HG02884 (cell line): ENCODE data around the gene ATF6.

ENCODE experiments used
- ATAC-seq: cut with Tn5 transposase; IDR thresholded peaks from one replicate; pipeline ENCODE4 v1.9.1; 2021; ENCODE audit warnings: mild to moderate bottlenecking, moderate library complexity; ENCODE audit not compliant: unreplicated experiment

ATF6 gene

DNA sequence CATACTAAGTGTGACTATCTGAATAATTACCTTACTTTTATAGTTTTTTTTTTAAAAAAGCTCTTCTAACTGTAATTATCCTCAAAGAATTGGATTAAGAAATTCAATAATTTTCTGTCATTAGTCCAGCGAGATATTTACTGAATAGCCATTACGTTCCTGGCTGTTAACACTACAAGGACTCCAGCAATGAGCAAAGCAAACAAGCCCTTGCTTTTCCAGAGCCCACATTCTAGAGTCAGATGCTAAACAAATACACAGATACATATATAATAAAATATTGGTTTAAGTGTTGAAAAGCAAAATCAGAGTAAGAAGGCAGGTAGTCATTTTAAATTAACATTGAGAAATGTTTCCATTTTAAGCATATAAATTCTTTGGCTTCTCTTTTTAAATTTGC lies 118.4 kb downstream of the ATF6 start:
- no peak for ATAC-seq

DNA sequence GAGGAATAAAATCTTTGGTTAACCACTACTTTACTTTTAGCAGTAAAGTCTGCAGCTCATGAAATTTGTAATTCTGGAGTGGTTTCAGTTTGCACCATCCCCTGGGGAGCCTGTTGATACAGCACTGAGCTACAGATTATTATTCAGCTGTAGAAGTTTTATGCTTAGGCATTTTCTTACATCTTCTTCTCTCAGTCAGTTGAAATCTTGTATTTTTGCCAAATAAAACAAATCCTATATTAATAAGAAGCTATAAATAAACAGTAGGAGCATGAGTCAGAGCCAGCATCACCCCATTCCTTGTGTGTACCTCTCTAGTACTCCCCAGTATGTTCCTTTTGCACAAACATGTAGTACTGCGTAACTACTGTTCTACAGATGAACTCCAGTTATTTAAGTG lies 118.9 kb downstream of the ATF6 start:
- ATAC-seq = no peak

DNA sequence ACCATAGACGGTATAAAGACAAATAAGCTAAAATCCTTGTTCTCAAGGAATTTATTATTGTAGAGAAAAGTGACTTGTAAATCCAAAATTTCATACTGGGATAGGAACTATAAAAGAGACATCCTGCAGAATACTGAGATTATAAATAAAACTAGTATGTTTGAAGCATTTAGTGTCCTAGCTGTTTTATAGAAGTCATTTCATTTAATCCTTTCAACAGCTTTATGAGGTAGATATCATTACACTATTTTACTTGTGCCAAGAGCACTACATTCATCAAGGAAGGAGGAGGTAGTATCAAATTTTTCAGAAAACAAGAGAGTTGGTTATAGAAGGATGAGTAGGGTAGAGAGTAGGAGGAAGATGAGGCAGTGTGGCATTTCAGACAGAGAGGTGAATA lies 119.6 kb downstream of the ATF6 start:
- ATAC-seq = no peak

DNA sequence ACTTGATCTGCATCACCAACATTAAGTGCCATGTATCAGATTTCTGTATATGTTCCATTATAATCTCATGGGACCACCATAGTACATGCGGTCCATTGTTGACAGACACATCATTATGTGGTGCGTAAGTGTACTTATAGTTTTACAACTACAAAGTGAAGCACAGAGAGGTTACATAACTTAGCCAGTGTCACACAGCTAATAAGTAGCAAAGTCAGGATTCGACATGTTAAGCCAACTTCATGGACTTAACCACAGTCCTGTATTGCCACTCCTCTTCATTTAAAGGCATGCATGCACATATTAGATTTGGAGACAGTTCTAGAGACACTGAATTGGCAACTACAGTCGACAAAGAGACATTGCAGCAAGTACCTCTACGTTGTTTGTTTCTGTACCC lies 120.5 kb downstream of the ATF6 start:
- no peak for ATAC-seq

DNA sequence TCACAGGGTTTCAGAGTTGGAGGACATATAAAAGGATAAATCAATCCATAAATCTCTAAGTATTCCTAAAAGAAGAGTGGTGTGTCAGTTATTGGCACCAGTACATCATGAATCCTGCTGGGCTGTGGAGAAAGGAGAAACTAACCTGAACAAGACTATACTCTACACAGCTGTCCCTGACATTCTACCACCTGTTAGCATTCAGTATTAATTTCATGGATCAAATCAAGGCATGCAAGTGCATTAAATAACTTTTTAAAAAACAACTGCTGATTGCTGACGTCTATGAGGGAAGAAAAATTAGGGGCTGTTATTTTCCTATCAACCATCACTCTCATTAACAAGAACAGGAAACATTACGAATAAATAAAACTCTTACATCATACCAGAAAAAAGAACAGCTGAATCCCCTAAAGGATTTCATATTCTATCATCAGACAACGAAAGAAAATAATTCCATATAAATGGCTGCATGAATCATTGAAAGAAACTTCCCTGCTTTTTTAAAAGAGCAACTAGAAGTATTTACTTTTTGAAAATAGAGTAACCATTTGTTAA lies 121.7 kb downstream of the ATF6 start:
- ATAC-seq = no peak

DNA sequence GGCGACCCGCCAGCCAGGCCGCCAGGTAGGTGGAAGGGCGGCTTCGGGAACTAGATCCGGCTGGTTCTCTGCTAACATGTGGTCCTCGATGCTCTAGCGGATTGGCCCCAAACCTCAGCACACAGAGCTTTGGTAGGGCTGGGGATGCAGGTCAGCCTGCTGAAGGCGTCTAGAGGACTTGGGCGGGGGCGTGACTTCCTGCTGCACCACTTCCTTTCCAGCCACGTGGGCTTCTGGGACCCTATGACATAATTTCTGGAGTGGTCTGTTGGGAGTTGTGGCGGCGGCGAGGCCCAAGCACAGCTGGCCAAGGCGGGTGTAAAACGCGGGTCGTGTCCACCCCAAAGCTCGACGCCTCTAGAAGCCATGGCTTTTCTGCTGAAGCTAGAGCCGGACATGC lies 124.5 kb downstream of the ATF6 start:
- no peak for ATAC-seq

DNA sequence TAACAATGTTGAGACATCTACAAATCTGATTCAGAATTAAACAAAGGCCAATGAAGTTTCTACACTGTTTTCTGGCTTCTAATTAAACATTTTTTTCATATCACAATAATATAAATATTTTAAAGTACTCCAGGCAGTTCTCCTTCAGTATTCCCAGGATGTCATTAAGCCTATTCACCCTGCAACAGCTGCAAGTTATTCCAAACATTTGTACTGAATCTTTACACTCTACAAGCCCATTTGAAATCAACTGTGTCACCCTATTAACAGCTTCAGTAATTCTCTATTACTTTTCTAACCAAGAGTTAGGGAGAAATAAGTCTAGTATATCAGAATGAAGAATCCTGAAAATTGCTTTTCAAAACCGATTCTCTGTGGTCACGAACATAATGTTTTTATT lies 133.0 kb downstream of the ATF6 start:
- ATAC-seq = no peak

DNA sequence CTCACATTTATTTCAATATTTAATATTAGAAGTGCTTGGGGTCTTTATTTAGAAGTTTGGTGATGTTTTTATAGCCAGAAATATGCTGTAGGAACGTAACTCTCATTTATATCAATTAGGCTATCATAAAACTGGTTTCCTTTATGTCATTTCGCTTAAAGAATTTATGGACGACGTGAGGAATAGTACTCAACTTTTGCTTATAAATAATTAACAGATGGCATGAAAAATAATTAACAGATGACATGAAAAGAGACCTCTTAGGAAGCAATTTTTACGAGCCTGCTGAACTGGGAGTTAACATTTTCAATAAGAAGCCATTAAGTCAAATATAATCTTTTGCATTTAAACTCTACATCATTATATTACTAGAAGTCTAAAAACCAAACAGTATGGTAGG lies 134.0 kb downstream of the ATF6 start:
- no peak for ATAC-seq

DNA sequence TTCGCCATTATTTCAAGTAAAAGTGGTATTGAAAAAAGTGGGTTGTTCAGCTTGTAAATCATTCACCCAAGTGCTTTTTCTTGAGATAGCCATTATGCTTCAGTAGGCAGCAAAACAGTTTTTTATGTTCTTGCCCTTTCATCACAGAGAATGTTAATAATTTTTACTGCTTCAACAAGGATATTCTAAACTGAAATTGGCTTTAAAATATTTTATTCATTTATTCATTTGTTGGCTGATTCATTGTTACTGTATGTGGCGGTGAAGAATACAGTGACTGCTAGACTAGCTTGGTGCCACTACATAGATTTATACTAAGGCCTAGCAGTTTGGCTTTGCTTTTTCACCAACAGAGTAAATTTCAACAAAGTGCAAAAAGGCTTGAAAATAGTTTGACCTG lies 136.1 kb downstream of the ATF6 start:
- no peak for ATAC-seq

DNA sequence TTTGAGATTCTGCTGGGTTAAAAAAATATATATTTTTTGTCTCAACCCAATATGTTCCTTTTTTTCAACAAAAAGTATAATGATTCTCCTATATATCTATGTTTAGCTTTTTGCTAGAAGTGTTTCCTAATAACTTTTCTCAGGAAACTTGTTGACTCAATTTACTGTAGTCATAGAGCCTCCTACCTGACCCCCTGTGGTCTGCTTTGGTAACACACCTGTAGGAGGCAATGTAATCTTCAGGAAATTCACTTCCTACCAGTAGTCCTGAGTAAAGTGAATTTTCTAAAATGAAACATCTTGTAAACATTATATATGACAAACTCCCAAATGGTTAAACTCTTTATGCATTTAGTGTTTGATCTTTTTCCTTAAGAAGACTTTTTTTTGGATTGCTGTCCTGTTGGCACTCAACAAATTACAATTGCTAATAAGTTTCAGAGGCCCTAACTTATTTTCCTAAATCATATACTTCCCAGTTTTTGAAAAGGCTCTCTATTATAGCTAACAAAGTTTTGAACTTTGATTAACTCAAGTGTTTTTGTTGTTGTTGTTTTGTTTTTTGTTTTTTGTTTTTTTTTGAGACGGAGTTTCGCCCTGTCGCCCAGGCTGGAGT lies 139.3 kb downstream of the ATF6 start:
- no peak for ATAC-seq

DNA sequence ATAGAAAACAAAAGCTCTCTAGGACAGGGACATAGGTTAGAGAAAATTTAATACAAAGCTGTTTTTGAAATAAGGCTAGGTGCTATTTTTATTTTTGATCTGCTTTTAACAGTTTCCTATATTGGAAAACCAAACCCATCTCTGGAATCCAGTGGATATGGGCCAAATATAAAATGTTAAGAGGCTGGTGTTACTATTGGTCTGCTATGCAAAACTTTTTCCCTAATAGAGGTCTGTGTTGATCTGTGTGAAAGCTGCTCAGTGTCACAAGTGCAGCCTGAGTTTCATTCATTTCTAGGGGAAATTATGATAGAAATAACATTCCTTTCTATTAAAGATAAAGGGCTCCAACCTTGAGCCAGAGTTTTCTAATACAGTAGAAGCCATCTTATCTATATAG lies 141.1 kb downstream of the ATF6 start:
- ATAC-seq = no peak

DNA sequence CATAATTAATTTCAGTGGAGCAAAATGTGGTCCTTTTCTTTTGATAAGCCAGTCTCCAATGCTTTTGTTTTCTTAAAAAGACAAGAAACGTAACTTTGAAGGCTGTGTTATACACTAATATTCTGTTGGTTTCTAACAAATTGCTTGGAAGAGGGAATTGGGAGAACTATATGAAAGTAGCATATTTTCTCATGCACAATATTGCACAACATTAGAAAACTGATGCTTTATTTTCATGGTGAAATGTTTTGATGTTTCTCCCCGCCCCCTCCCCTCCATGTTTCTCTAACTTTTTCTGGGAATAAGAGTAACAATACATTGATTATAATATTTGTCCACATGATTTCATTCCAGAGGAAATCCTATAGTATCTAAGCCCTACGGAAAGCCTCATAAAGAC lies 142.1 kb downstream of the ATF6 start:
- no peak for ATAC-seq

DNA sequence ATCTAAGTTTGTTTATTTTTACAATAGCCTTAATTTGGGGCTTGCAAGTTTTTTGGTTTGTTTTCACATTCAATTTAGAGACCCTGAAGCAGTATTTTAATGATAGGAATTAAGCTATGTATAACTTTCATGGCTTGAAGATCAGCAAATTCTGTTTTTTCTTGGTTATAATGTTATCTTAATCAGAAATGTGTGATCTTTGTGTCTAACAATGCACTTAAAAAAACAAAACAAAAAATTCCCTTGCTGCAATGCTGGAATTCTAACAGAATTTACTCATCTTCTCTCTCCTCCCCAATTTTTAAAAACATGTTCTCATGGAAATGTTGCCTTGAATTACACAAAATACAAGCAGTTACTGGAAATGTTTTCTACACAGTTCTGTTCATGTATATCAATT lies 144.5 kb downstream of the ATF6 start:
- no peak for ATAC-seq

DNA sequence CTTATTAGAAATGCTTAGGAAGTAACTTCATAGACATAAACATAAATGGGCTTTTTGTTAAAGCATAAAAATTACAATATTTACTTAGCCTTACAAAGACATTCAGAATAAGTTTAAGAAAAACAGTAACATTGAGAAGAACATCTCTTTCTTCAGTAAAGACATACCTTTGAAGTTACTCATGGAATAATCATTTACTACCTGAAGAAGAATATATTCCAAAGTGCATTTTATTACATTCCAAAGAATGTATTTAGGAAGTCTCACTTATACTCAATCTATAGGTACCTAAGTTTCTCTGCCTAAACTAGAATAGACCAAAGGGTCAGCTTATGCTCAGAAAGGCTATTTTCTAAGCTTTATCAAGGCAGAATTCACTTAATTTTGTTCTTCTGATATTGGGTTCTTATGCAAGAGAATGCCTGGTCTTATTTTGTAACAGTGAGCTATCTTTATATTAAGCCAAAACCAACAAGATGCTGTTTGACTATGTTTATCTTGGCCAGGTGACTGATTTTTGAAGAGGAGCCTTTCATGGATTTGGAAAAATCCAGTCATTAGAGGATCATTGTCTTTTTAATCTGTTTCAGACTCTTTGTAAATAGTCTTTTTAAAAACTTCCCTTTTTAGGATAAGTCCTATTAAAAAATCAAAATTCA lies 147.5 kb downstream of the ATF6 start:
- ATAC-seq = no peak

DNA sequence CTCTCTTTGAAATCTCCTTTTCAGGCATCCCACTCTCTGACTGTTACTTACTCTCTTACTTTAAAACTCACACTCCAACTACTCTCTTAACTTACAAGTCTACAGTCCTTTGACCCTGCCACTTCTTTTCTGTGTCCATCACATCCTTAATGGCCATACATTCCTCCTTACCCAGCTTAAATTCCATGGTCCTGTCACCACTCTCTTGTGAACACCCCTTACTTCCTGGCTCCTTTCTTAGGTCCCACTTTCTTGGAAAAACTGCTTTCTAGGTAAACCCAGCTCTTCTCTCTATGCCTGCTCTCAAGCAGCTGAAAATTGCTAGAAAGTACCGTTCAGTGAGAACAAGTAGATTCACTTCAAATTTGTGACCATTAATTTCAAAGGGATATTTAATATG lies 148.5 kb downstream of the ATF6 start:
- ATAC-seq = no peak

DNA sequence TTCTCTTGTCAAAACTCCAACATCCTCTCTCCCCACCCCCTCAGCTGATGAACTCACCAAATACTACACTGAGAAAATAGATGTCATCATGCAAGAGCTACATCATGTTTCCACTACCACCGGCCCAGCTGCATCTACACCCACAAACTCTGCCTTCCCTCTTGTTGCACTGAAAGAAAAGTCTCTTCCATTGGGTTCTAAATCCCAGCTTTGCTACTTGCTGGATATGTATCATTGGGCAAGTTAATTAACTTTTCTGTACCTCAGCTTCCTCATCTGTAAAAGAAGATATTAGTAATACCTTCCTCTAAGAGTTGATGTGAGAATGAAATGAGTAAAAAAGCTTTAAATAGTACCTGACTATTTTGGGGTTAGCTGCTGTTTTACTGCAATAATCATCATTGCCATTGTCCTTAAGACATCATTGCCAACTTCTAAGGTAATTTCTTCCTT lies 149.0 kb downstream of the ATF6 start:
- peak; percentile 87 for ATAC-seq

DNA sequence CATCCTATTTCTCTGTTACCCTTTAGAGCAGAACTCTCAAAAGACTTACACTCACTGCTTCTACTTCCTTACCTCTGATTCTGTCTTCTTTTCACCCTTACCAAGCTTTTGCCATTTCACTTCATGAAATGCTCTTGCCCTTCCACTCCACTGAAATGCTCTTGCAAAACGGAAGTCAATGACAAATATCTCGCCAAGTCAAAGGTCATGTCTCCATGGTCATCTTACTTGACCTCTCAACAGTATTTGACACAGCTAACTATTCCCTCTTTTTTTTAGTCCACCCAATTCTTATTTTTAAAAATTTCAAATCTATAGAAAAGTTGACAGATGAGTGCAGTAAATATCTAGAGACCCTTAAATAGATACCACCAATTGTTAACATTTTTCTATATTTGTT lies 149.9 kb downstream of the ATF6 start:
- no peak for ATAC-seq

DNA sequence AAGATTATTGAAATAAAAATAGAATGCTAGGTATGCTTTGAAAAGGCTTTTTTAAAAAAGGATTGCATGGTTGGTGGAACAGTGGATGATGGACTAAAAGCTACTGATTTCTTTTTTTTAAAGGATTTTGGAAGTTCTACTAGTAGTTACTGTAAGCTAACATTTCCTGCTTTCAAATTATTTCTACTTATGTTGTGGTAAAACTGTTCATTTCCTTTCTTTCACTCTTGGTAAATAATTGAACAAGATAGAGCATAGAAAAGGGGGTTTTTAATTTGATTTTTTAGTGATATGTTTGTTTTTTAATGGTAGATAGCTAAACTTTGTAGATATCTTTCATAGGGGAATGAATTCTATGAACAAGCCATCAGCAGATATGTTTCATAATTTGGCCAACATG lies 153.1 kb downstream of the ATF6 start:
- no peak for ATAC-seq

DNA sequence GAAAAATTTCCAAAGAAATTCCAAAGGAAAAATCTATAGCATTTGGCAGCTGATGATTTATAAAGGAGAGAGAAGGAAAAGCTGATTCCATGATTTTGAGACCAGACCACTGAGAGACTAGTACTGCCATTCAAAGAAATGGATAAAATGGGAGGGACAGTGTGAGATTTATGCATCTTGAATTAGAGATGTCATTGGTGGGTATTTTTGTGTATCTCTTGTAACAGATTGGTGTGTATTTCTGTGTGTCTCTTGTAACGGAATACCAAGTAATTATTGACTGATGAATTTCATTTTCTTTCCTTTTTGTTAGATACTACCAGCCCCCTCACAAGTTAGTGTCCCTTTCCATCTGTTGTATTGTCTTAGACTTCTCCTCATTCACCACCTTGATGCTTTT lies 155.4 kb downstream of the ATF6 start:
- ATAC-seq = no peak

DNA sequence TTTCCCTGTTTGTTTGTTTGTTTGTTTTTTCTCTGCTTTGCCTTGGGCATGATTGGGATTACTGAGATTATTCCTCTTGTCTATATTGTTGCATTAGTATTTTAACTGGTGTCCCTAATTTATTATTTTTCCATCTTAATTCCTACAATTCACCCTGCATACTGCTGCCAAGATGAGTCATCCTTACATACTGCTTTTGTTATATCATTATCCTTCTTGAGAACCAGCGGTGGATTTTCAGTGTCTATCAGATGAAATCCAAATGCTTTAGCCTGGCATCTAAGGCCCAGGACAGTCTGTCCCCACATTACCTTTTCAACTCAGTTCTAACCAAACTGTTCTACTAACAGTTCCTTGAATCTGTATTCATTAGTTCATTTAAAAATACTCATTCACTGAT lies 155.9 kb downstream of the ATF6 start:
- ATAC-seq = no peak

DNA sequence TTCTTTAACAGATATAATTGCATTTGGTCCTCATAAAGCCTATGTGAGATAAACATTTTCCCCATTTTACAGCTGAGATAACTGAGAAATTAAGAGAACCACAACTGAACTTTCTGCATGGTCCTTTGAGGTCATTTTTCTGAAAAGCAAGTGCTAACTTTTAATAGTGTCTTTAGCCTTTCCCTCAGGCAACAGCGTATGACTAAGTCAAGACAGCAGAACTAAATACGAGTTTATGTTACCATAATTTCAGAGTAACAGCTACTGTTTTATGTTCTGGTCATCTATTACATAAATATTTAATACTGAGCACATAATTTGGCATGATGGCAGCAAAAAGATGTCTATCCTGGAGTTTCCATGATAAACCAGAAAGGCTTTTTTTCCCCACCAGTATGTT lies 161.9 kb downstream of the ATF6 start:
- no peak for ATAC-seq

DNA sequence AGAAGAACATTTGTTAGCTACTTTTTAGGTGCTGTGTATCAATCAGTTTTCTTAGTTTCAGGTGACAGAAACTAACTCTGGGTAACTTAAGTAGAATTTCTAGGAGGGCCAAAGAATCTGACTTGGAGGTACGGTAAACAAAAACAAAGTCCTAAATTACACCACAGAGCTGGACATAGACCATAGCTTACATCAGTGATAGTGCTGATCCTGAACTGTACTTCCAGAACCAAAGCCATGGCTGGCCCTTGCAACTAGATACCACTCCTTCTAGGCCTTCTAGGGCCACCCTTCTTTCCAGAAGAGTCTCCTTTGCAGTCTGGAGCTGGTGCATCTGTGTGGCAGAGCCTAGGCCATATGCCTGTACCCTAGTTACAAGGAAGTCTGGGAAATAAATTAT lies 163.0 kb downstream of the ATF6 start:
- ATAC-seq = no peak

DNA sequence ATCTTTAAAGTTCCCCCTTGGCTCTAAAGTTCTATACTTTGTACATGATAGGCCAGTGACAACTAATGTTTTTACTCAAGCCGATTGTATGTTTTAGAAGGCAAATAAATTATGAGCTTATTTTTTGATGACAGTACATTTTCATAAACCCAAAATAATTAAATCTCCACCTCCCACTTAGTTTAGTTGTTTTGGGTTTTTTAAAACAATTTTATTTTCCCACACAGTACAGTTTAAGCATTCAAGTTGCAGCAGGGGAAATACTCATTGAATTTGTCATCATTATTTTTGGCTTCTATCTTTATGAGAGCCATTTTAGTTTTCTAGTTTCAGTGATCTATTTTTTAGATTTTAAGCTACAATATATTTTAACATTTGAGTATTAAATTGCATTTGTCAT lies 163.9 kb downstream of the ATF6 start:
- ATAC-seq = no peak
